ENCODE data around the gene TXNRD1.
A peak's percentile ranks its signal among the peaks of the same experiment; 100 is the strongest.
"Not testable (repeated sequence)": the region's sequence is repeated elsewhere in the genome, so short reads cannot be mapped to it uniquely, and the experiment has no call there.

The TXNRD1 gene

GRCh38 chr12:104215638-104216297, at the start of gene TXNRD1:
TSS of gene TXNRD1 (plus strand) at chr12:104215779. CDS start at chr12:104215803, 24 bp downstream.
- peak; percentile 84 for DNase-seq

DNA sequence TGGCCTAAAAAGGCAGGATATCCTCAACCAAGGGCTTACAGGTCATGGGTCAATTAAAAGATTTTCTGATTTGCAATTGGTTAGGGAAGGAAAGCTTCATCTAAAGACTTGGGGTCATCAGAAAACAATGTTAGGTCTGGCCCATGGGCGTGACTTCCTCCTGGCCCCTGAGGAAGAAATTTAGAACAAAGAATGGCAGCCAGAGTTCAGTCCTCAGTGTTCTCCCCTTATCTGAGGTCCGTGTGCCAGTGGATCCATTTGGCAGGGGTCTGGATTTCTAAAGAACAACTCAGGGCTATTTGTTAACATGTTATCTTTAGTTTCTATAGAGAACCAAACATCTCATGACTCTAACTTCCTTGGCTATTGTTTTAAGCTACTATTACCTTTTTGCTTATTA, 49.8 kb upstream of the TXNRD1 start:
- DNase-seq = no peak

DNA sequence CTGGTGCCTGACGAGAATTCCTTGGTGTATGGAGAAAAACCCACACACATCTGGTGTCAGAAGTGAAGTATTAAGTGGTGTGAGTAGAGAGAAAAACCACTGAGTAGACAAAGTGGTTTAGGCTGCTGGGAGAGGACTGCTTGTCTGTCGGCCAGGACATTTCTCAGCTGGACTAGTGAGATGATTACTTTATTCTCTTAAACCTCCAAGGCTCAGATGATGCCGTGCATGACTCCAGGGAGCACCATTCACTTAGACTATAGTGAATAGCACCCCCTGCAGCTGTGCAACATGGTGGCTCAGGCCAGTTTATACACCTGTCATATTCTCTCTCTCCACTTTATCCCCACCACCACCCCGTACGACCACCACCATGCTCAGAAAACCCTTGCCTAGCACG, 49.1 kb upstream of the TXNRD1 start:
- DNase-seq = no peak

DNA sequence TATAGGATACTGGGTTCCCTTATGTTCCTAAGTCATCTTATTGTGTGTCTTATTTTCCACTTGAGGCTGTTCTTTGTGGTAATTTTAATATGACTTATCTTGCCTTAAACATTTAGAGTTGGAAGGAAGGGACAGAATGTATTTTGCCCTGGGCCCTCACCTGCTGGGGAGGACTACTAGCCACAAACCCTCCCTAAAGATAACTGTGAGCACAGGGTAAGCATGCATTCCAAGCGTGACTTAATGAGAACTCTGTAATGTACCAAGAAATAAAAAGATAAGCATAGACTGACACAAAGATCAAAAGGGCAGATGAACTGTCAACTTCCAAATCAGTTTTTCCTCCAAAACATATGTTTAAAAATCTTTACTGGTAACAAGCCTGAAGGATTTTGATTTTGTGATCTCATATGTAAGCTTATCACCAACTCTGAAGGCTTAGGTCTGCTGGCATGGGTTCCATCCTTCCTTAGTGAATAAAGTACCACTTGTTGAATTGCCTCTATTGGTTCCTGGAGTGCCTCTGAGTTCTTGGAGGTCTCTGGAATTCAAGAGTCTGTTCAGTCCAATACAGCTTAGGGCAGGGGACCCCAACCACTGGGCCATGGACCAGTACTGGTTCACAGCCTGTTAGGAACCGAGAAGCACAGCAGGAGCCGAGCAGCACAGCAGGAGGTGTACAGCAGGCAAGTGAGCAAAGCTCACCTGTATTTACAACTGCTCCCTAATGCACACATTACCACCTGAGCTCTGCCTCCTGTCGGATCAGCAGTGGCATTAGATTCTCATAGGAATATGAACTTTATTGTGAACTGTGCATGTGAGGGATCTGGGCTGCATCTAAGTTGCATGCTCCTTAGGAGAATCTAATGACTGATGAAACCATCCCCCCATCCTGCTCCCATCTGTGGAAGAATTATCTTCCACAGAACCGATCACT, 47.8 kb upstream of the TXNRD1 start:
- no peak for DNase-seq

GRCh38 chr12:104168596-104168995, 47.0 kb upstream of the TXNRD1 start:
- no peak for DNase-seq

GRCh38 chr12:104171785-104172569, 43.6 kb upstream of the TXNRD1 start:
- no peak for DNase-seq

DNA sequence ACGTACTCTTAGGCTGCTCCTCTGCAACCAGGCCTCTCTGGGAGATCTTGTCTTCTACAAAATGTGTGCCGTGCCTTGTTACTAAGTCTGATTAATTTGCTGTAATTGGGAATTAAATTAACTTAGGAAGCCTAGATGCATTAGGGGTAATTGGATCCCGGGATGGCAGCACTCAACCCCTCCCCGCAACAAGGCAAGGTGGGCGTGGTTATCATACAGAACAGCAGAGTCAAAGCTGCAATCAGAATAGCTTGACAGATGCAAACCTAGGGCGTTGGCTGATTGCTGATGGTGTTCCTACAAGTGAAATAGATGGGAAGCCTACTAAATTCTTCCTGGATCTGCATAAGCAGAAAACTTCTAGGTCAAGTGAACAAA, 43.0 kb upstream of the TXNRD1 start:
- DNase-seq = no peak

DNA sequence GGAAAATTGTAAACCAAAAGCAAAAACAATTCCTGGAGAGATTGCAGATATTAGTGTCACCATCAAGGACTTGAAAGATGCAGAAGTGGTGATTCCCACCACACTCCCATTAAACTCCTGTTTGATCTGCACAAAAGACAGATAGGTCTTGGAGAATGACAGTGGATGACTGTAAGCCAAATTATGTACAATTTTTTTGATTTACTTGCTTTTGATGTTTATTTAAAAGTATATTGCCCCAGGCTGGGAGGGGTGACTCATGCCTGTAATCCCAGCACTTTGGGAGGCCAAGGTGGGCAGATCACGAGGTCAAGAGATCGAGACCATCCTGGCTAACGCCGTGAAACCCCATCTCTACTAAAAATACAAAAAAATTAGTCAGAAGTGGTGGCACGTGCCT, 41.8 kb upstream of the TXNRD1 start:
- not testable (repeated sequence) for DNase-seq

GRCh38 chr12:104175726-104176247, 39.8 kb upstream of the TXNRD1 start:
- DNase-seq = no peak

GRCh38 chr12:104177336-104177662, 38.3 kb upstream of the TXNRD1 start:
- no peak for DNase-seq

GRCh38 chr12:104177663-104178501, 37.7 kb upstream of the TXNRD1 start:
- no peak for DNase-seq

DNA sequence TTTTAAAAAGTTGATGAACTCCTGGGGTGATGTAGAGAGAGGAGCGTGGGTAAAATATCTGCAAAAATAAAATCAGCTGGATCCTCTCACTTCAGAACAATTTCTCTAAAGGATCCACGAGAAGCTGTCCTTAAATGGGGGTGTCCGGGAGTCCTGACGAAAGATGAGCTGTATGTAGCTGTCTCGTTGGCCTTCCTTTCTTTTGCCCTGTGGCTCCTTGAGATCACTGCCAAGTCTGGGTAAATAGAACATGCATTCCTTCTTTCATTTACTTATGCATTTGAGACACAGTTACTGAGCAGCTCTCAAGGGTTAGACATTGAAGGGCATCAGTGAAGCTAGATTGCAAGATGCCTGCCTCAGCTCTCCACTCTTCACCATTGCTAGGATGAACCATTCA, 35.2 kb upstream of the TXNRD1 start:
- DNase-seq = no peak

GRCh38 chr12:104181313-104181712, 34.3 kb upstream of the TXNRD1 start:
- DNase-seq = no peak

- DNase-seq = no peak
These were observed 33.4 kb upstream of the TXNRD1 start for GRCh38 chr12:104182144-104182543.

DNA sequence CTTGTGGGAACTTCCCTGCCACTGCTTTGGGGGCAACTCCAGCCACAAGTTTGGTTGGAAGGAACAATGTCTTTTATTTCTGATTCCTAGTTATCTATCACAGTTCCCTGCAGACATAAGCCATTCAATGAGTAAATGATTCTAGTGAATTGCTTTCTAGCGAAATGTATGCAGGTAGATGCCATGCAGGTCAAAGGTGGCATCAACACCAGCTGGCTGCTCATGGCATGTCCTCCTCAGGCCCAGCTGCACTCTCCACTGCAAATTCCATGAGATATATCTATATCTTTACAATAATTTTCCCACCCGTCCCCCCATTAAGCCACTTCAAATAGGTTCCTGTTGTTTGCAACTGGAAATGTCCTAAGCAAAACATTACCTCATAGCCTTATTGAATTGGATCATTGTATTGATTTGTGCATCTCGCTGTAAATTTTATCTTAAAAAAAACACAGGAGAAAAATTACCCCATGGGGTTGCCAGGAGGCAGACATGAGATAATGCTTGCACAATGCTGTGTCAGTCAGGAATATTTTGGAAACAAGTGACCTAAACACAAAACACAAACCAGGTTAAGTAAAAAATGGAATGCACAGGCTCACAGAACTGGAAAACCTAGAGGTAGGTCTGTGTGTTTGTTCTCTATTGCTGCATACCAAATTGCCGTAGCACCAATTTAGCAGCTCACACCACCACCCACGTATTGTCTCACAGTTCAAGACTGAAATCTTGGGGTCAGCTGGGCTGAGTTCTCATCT, 32.8 kb upstream of the TXNRD1 start:
- DNase-seq = no peak

- no peak for DNase-seq
These were observed 32.1 kb upstream of the TXNRD1 start for GRCh38 chr12:104183443-104183842.

GRCh38 chr12:104187446-104188155, 28.0 kb upstream of the TXNRD1 start:
- DNase-seq = no peak

DNA sequence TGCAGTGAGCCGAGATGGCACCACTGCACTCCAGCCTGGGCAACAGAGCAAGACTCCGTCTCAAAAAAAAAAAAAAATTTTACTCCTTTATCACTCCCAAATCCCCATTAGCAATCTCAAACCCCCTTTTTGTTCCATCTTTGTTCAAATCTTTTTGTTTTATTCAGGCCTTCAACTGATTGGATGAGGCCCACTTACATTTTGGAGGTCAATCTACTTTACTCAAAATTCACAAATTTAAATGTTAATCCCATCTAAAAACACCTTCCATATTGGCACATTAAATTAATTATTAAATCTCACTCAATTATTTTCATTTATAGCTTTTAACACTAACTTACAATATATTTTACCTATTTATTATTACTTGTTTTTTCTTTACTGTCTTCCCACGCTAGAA, 27.0 kb upstream of the TXNRD1 start:
- DNase-seq = no peak

- no peak for DNase-seq
These were observed 25.5 kb upstream of the TXNRD1 start for GRCh38 chr12:104189915-104190555.

DNA sequence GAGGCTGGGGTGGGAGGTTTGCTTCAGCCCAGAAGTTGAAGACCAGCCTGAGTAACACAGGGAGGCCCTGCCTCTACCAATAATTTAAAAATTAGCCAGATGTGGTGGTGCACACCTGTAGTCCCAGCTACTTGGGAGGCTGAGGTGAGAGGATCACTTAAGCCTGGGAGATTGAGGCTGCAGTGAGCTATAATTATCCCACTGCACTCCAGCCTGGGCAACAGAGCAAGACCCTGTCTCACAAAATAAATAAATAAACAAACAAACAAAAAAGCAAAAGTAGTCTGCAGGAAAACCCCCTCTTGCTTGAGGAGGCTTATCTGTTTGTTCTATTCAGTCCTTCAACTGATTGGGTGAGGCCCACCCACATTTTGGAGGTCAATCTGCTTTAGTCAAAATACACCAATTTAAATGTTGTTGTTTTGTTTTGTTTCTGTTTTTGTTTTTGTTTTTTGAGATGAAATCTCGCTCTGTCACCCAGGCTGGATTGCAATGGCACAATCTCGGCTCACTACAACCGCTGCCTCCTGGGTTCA, 24.9 kb upstream of the TXNRD1 start:
- DNase-seq = no peak
